ENCODE data around the gene CACNA1C. TPM values are rescaled to one million over a fixed set of nuclear protein-coding genes. Genes with fewer than 3 reads are reported as not detected.
A peak's percentile ranks its signal among the peaks of the same experiment; 100 is the strongest.

Gene CACNA1C
- total RNA-seq, 1 donor, result 16.6 TPM

- TF ChIP-seq CTCF (IDR thresholded peaks at IDR 0.05; ENCODE audit: insufficient read depth, low read length), result peak; percentile 81
- DNase-seq (ENCODE audit: low read depth), result peak; percentile 68
- H3K4me3 ChIP-seq (ENCODE audit: low read depth, low read length), result peak overlapping the region; percentile 56
Observed at GRCh38 chr12:2034633-2035430, 18.0 kb upstream of the CACNA1C start.

GRCh38 chr12:2035431-2036055 is 17.2 kb upstream of the CACNA1C start:
- no peak for DNase-seq (ENCODE audit: low read depth)
- peak overlapping the region; percentile 56 for H3K4me3 ChIP-seq (ENCODE audit: low read depth, low read length)
- TF ChIP-seq CTCF (IDR thresholded peaks at IDR 0.05; ENCODE audit: insufficient read depth, low read length), result no peak

- no peak overlapping the region for H3K4me3 ChIP-seq (ENCODE audit: low read depth, low read length)
- no peak for DNase-seq (ENCODE audit: low read depth)
- TF ChIP-seq CTCF (IDR thresholded peaks at IDR 0.05; ENCODE audit: insufficient read depth, low read length), result no peak
Observed at GRCh38 chr12:2039034-2039433, 13.8 kb upstream of the CACNA1C start.

GRCh38 chr12:2043054-2043453 is 9.7 kb upstream of the CACNA1C start:
- H3K4me3 ChIP-seq (ENCODE audit: low read depth, low read length), result no peak overlapping the region
- no peak for TF ChIP-seq CTCF (IDR thresholded peaks at IDR 0.05; ENCODE audit: insufficient read depth, low read length)
- DNase-seq (ENCODE audit: low read depth), result no peak

- no peak for DNase-seq (ENCODE audit: low read depth)
- no peak for TF ChIP-seq CTCF (IDR thresholded peaks at IDR 0.05; ENCODE audit: insufficient read depth, low read length)
- no peak overlapping the region for H3K4me3 ChIP-seq (ENCODE audit: low read depth, low read length)
Observed at GRCh38 chr12:2044165-2044564, 8.6 kb upstream of the CACNA1C start.

- TF ChIP-seq CTCF (IDR thresholded peaks at IDR 0.05; ENCODE audit: insufficient read depth, low read length), result no peak
- no peak for DNase-seq (ENCODE audit: low read depth)
Observed at GRCh38 chr12:2046957-2047356, 5.8 kb upstream of the CACNA1C start.

More at GRCh38 chr12:2046957-2047356, 5.8 kb upstream of the CACNA1C start:
- H3K4me3 ChIP-seq (ENCODE audit: low read depth, low read length), result no peak overlapping the region

Data from fibroblast of the aortic adventitia (primary cell).